HG03097 (cell line): Measurements from ENCODE around the gene RSPO4.

Source experiments
- ATAC-seq: cut with Tn5 transposase; IDR thresholded peaks from one replicate; pipeline ENCODE4 v1.9.1; 2021; ENCODE audit not compliant: unreplicated experiment, low FRiP score

Gene RSPO4

GRCh38 chr20:971346-971745 lies 30.8 kb downstream of the RSPO4 start:
- no peak for ATAC-seq

DNA sequence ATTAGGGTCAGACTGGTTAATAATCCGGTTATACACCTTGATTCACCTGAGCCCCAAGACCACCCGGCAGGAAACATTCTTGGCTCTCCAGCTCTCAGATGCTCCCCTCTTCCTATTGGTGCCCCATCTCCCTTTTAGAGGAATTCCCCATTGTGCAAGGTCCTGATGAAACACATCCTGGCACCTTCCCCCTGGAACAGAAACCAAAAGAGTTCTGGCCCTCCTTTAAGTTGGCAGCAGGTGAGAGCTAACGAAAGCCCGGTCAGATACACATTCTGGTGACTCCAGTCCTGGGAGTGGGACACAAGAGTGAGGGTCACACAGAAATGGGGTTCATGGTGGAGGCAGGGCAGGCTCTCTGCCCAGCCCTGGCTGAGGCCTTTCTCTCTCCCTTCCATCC lies 32.2 kb downstream of the RSPO4 start:
- no peak for ATAC-seq

- ATAC-seq: no peak
These were observed 34.0 kb downstream of the RSPO4 start for GRCh38 chr20:967796-968742.

- no peak for ATAC-seq
These were observed 36.2 kb downstream of the RSPO4 start for GRCh38 chr20:965956-966355.

- no peak for ATAC-seq
These were observed 38.3 kb downstream of the RSPO4 start for GRCh38 chr20:963795-964194.

DNA sequence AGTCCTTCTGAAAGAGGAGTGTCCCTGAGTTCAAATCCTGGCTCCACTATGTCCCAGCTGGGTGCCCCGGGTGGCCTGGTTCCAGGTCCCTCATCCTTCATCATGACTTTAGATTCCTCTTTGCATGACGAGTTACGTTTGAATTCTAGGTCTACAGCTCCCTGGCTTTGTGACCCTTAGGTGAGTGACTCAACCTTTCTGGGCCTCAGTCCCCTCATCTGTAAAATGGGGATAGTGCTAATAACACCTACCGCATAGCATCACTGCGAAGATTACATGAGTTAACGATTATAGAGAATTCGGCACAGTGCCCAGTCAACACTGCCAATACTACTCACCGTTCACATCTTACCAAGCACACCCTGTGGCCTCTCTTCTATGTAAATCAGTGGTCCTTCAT lies 39.4 kb downstream of the RSPO4 start:
- ATAC-seq: no peak

- no peak for ATAC-seq
These were observed 39.9 kb downstream of the RSPO4 start for GRCh38 chr20:962223-962622.

GRCh38 chr20:961768-962167 lies 40.3 kb downstream of the RSPO4 start:
- ATAC-seq: no peak

GRCh38 chr20:959996-960615 lies 42.0 kb downstream of the RSPO4 start:
- no peak for ATAC-seq

GRCh38 chr20:958936-959815 lies 42.9 kb downstream of the RSPO4 start:
- ATAC-seq: no peak

- no peak for ATAC-seq
These were observed 44.6 kb downstream of the RSPO4 start for GRCh38 chr20:957544-957943.

- ATAC-seq: no peak
These were observed 45.7 kb downstream of the RSPO4 start for GRCh38 chr20:956330-956951.

DNA sequence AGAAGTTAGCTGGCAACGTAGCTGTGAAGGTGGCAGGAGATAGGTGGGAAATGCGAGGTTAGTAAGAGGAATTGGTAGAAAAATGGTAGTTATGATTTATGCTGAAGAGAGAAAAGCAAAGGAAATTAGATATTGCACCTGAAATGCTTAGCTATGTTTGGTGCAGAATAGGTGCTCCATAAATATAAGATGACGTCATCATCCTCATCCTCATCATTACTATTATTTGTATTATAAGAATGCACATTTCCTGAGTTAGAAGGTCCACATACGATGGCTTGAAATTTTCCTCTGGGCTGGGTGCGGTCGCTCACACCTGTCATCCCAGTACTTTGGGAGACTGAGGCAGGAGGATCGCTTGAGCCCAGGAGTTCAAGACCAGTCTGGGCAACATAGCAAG lies 46.5 kb downstream of the RSPO4 start:
- no peak for ATAC-seq

DNA sequence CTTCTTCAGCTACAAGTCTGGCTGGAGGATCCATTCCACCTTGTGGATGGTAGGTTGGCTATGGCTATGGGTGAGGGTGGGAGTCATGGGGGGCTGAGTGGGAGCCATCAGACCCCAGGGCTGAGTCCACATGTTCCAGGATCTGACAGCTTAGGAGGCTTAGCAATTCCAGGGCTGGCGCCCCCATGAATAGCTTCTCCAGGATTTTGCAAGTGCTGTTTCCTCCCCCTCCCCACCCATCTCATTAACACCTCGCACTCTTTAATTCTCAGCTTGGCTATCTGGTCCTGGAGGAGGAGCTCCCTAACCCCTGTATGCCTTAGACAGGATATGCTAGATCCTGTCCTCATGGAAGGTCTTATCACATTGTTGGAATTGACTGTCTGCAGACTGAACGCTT lies 47.0 kb downstream of the RSPO4 start:
- no peak for ATAC-seq

GRCh38 chr20:953742-954141 lies 48.4 kb downstream of the RSPO4 start:
- no peak for ATAC-seq

DNA sequence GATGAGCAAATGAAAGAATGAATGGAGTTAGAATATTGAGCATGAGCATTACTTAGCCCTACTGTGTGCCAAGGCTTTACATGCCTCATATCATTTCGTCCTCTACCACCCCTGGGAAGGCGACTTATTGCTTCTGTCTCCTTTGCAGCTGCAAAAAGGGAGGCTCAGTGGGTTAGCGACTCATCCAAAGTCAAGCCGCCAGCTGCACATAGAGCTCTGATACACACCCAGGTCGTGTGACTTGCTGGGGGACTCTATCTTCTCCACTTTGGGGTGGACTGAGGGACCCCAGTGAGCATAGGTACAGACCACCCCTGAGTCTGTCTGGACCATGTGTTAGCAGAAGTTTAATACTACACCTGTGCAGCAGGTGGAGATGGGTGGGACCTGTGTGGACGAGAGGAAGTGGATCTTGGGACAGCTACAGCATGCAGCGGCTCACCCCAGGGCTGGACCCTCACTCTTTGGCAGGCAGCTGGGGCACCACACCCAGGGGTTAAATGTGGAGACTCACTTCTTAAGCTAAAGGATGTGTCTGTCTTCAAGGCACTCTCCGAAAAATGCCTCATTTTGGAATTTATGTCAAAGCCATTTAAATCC lies 49.8 kb downstream of the RSPO4 start:
- ATAC-seq: no peak

GRCh38 chr20:951384-952169 lies 50.5 kb downstream of the RSPO4 start:
- no peak for ATAC-seq

GRCh38 chr20:949717-950116 lies 52.4 kb downstream of the RSPO4 start:
- no peak for ATAC-seq

- no peak for ATAC-seq
These were observed 55.3 kb downstream of the RSPO4 start for GRCh38 chr20:946826-947225.
